HCT116 (cell line): ENCODE results near the gene CHRNB2.

ENCODE experiments used
- CBX3 ChIP-seq: IDR thresholded peaks from 2 replicates; pipeline ENCODE4 v1.6.1; 2012; ENCODE audit warnings: low read depth
- EZH2 ChIP-seq: fragments of 200-600 bp; sonication (generic); IDR thresholded peaks from 2 replicates; pipeline ENCODE4 v1.6.1; 2017; ENCODE audit warnings: antibody characterized with exemption, mixed run types
- FOSL1 ChIP-seq: IDR thresholded peaks from 2 replicates; pipeline ENCODE4 v1.6.1; 2012; ENCODE audit warnings: low read depth
- POLR2A ChIP-seq: IDR thresholded peaks from 2 replicates; pipeline ENCODE4 v1.7.0; 2011; ENCODE audit warnings: borderline replicate concordance; ENCODE audit not compliant: insufficient read depth, insufficient read length; ENCODE audit errors: extremely low read depth
- POLR2AphosphoS5 ChIP-seq: IDR thresholded peaks from 2 replicates; pipeline ENCODE4 v1.6.1; 2011; ENCODE audit warnings: mild to moderate bottlenecking, low read depth, low read length, moderate library complexity
- RAD21 ChIP-seq: IDR thresholded peaks from 2 replicates; pipeline ENCODE4 v1.6.1; 2012; ENCODE audit warnings: low read depth, mild to moderate bottlenecking
- YY1 ChIP-seq: IDR thresholded peaks from 2 replicates; pipeline ENCODE4 v1.6.1; 2011; ENCODE audit warnings: low read length, low read depth, moderate library complexity, mild to moderate bottlenecking; ENCODE audit not compliant: insufficient replicate concordance; ENCODE audit errors: extremely low read depth
- ZNF274 ChIP-seq: fragments of 200-500 bp; sonication (Bioruptor generic); IDR thresholded peaks from 2 replicates; pipeline ENCODE4 v1.6.1; 2014; ENCODE audit warnings: mild to moderate bottlenecking, low read depth, low read length, inconsistent platforms
- TF ChIP-seq, protein P1 (sequence below): IDR thresholded peaks from 2 replicates; pipeline ENCODE4 v1.6.1; 2012
- TF ChIP-seq, protein P2 (sequence below), 3 experiments: fragments of 200-600 bp in 1 of 3; sonication (generic) in 1 of 3; IDR thresholded peaks in 2 of 3; conservative IDR thresholded peaks in 1 of 3; 2 replicates each; pipeline ENCODE4 v1.5.1; 2012 to 2017; ENCODE audit warnings: low read depth in 2 of 3, low read length in 2 of 3, antibody characterized with exemption in 1 of 3, borderline replicate concordance in 1 of 3, control low read depth in 1 of 3, mild to moderate bottlenecking in 1 of 3, mixed read lengths in 1 of 3, mixed run types in 1 of 3, moderate library complexity in 1 of 3; ENCODE audit not compliant: insufficient read depth in 1 of 3
- TF ChIP-seq, protein P3 (sequence below): IDR thresholded peaks from 2 replicates; pipeline ENCODE4 v1.6.1; 2012; ENCODE audit warnings: low read depth

DNA sequence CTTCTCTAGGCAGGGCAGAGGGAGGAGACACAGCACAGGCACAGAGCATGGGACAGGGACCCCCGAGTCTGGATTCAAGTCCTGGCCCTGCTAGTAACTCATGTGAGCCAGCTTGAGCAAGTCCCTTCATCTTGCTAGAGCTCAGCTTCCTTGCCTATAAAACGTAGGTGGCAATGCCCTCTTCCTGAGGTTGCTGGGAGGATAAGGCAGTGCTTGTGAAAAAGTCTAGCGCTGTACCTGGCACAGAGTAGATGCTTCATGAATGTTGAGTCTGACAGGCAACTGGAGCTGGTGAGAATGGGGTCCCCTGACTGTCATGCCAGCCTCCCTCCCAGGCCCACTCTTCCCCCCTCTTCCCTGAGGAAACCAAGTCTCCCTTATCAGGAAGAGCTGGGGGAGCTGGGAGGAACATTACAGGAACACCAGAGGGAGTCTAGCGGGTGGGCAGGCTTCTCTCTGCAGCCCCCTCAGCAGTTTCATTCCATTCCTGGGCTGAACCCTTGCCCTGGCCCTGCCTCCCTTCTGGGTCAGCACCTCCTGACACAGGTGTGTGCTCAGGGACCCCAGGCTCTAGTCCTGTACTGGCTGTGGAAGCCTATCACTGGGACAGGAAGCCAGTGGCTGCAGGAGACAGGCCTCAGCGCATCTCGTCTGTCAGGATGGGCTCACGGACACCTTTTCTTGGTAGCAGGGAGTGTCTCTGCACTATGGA lies 9.9 kb downstream of the CHRNB2 start:
- TF ChIP-seq, protein P1, sequence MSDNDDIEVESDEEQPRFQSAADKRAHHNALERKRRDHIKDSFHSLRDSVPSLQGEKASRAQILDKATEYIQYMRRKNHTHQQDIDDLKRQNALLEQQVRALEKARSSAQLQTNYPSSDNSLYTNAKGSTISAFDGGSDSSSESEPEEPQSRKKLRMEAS: no peak
- TF ChIP-seq RAD21 (no peak), YY1 (no peak), EZH2 (no peak), POLR2AphosphoS5 (no peak; the same call in 1 of the 2 replicates), POLR2A (no peak), FOSL1 (no peak), ZNF274 (no peak), CBX3 (no peak)
- TF ChIP-seq, protein P2, sequence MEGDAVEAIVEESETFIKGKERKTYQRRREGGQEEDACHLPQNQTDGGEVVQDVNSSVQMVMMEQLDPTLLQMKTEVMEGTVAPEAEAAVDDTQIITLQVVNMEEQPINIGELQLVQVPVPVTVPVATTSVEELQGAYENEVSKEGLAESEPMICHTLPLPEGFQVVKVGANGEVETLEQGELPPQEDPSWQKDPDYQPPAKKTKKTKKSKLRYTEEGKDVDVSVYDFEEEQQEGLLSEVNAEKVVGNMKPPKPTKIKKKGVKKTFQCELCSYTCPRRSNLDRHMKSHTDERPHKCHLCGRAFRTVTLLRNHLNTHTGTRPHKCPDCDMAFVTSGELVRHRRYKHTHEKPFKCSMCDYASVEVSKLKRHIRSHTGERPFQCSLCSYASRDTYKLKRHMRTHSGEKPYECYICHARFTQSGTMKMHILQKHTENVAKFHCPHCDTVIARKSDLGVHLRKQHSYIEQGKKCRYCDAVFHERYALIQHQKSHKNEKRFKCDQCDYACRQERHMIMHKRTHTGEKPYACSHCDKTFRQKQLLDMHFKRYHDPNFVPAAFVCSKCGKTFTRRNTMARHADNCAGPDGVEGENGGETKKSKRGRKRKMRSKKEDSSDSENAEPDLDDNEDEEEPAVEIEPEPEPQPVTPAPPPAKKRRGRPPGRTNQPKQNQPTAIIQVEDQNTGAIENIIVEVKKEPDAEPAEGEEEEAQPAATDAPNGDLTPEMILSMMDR (IDR thresholded peaks at IDR 0.05 in 2 of 3, conservative IDR thresholded peaks at IDR 0.05 in 1 of 3; ENCODE audit: borderline replicate concordance in 1 of 3, insufficient read depth in 1 of 3, low read depth in 2 of 3, low read length in 2 of 3): no peak
- TF ChIP-seq, protein P3, sequence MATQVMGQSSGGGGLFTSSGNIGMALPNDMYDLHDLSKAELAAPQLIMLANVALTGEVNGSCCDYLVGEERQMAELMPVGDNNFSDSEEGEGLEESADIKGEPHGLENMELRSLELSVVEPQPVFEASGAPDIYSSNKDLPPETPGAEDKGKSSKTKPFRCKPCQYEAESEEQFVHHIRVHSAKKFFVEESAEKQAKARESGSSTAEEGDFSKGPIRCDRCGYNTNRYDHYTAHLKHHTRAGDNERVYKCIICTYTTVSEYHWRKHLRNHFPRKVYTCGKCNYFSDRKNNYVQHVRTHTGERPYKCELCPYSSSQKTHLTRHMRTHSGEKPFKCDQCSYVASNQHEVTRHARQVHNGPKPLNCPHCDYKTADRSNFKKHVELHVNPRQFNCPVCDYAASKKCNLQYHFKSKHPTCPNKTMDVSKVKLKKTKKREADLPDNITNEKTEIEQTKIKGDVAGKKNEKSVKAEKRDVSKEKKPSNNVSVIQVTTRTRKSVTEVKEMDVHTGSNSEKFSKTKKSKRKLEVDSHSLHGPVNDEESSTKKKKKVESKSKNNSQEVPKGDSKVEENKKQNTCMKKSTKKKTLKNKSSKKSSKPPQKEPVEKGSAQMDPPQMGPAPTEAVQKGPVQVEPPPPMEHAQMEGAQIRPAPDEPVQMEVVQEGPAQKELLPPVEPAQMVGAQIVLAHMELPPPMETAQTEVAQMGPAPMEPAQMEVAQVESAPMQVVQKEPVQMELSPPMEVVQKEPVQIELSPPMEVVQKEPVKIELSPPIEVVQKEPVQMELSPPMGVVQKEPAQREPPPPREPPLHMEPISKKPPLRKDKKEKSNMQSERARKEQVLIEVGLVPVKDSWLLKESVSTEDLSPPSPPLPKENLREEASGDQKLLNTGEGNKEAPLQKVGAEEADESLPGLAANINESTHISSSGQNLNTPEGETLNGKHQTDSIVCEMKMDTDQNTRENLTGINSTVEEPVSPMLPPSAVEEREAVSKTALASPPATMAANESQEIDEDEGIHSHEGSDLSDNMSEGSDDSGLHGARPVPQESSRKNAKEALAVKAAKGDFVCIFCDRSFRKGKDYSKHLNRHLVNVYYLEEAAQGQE: no peak
